GM21447 (cell line): ENCODE measurements around the gene BICC1.

Source experiments
- ATAC-seq: cut with Tn5 transposase; IDR thresholded peaks from one replicate; pipeline ENCODE4 v1.9.1; 2021; ENCODE audit not compliant: unreplicated experiment

BICC1 gene

GRCh38 chr10:58817201-58817846 is 304.7 kb downstream of the BICC1 start:
- ATAC-seq: no peak

GRCh38 chr10:58818900-58819299 is 306.2 kb downstream of the BICC1 start:
- no peak for ATAC-seq

- no peak for ATAC-seq
These were observed 307.7 kb downstream of the BICC1 start for GRCh38 chr10:58820386-58820785.

GRCh38 chr10:58820861-58821751 is 308.4 kb downstream of the BICC1 start:
- no peak for ATAC-seq

GRCh38 chr10:58821752-58822056 is 309.0 kb downstream of the BICC1 start:
- no peak for ATAC-seq

- ATAC-seq: no peak
These were observed 311.3 kb downstream of the BICC1 start for GRCh38 chr10:58823983-58824382.

GRCh38 chr10:58824396-58824795 is 311.7 kb downstream of the BICC1 start:
- no peak for ATAC-seq

- ATAC-seq: no peak
These were observed 314.0 kb downstream of the BICC1 start for GRCh38 chr10:58826694-58827093.

- ATAC-seq: no peak
These were observed 314.7 kb downstream of the BICC1 start for GRCh38 chr10:58827381-58827780.

- no peak for ATAC-seq
These were observed 317.2 kb downstream of the BICC1 start for GRCh38 chr10:58829839-58830238.

- ATAC-seq: no peak
These were observed 318.0 kb downstream of the BICC1 start for GRCh38 chr10:58830697-58831096.

- no peak for ATAC-seq
These were observed 321.3 kb downstream of the BICC1 start for GRCh38 chr10:58833771-58834561.

- no peak for ATAC-seq
These were observed 323.6 kb downstream of the BICC1 start for GRCh38 chr10:58836176-58836700.

GRCh38 chr10:58836991-58837575 is 324.4 kb downstream of the BICC1 start:
- no peak for ATAC-seq

- ATAC-seq: no peak
These were observed 325.2 kb downstream of the BICC1 start for GRCh38 chr10:58837826-58838225.

- no peak for ATAC-seq
These were observed 326.0 kb downstream of the BICC1 start for GRCh38 chr10:58838561-58839208.

GRCh38 chr10:58839771-58840170 is 327.1 kb downstream of the BICC1 start:
- no peak for ATAC-seq

GRCh38 chr10:58840840-58841435 is 328.3 kb downstream of the BICC1 start:
- ATAC-seq: no peak

- no peak for ATAC-seq
These were observed 330.2 kb downstream of the BICC1 start for GRCh38 chr10:58842860-58843376.

GRCh38 chr10:58843760-58844159 is 331.1 kb downstream of the BICC1 start:
- ATAC-seq: no peak
